Activated CD4-positive, alpha-beta T cell treated with anti-CD3 and anti-CD28 coated beads, Interleukin-2, Interleukin-6, amounts not matched to agents 100 ng/mL and 50 ng/mL, durations not matched to agents 16 hours and 8 hours (primary cell): ENCODE results near the gene ENPEP.

Experiments used
- DNase-seq: peaks from one replicate; pipeline ENCODE4 v3.0.0-alpha.2; 2020

ENPEP gene

GRCh38 chr4:110611968-110612447, 136.1 kb downstream of the ENPEP start:
- no peak for DNase-seq

GRCh38 chr4:110612631-110613269, 136.8 kb downstream of the ENPEP start:
- DNase-seq = no peak

GRCh38 chr4:110613745-110614144, 137.8 kb downstream of the ENPEP start:
- DNase-seq = no peak

GRCh38 chr4:110614173-110614963, 138.4 kb downstream of the ENPEP start:
- DNase-seq = no peak
